Stimulated activated CD4-positive, alpha-beta T cell treated with anti-CD3 and anti-CD28 coated beads, Interleukin-1b, Interleukin-23, amount 100 ng/mL, for 24 hours (primary cell): ENCODE measurements around the gene MUCL3.
"Not testable (repeated sequence)": the region's sequence is repeated elsewhere in the genome, so short reads cannot be mapped to it uniquely, and the experiment has no call there.

ENCODE experiments used
- DNase-seq, 4 experiments: peaks; one replicate each; pipeline ENCODE4 v3.0.0-alpha.2; 2020; ENCODE audit warnings: low read depth in 4 of 4, low spot score in 1 of 4

The MUCL3 gene

GRCh38 chr6:30908700-30909099, 32.1 kb upstream of the MUCL3 start:
- DNase-seq, result no peak

GRCh38 chr6:30910473-30910872, 30.3 kb upstream of the MUCL3 start:
- not testable (repeated sequence) for DNase-seq

DNA sequence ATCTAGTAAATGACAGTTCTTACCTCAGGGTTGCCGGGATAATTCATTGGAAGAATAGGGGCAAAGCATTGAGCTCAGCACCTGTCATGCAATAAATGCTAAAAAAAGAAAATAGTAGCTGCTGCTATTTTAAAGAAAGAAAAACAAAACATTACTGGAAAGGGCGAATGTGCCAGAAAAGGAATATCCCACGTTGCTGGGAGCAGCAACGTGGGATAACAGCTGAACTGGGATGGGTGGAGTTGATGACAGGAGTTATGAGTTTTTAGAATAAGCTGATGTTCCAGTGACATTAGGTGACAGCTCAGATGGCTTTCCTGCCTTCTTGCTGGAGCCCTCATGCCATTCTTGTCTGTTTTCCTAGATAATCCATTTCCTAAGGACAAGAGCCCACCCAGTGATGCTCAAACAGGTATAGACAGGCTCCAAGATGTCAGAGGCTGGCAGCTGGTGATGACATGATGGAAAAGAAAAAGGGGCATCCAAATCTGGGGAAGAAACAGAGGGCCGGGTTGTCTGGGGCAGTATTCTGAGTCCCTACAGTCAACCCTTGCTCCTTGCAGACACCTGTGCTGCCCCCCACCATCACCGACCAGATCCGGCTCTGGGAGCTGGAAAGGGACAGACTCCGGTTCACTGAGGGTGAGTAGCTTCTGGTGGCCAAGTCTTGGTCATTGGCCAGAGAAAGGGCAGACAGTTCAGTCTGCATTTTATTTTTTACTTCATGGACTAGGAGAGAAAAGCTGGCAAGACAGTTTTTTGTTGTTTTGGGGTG, 27.8 kb upstream of the MUCL3 start:
- no peak for DNase-seq

DNA sequence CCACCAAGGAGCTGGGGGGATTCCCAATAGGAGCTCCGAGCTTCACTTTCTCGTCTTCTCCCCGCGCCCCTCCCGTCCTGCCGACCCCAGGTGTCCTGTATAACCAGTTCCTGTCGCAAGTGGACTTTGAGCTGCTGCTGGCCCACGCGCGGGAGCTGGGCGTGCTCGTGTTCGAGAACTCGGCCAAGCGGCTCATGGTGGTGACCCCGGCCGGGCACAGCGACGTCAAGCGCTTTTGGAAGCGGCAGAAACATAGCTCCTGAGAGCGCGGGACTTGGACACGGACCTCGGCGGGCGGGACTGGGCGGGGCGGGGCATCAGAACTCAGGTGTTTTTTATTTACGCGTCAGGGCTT, 27.1 kb upstream of the MUCL3 start:
- DNase-seq, result no peak

- DNase-seq, result peak; percentile 65 to 85 (median 71)
Observed at GRCh38 chr6:30914076-30914853, 26.5 kb upstream of the MUCL3 start, which contains the start of gene VARS2. TSS of gene VARS2 (plus strand) at chr6:30914238. CDS start at chr6:30914837, 599 bp downstream.

- no peak for DNase-seq
Observed at GRCh38 chr6:30914854-30915590, 25.8 kb upstream of the MUCL3 start.

- DNase-seq, result no peak
Observed at GRCh38 chr6:30915591-30915946, 25.2 kb upstream of the MUCL3 start.

DNA sequence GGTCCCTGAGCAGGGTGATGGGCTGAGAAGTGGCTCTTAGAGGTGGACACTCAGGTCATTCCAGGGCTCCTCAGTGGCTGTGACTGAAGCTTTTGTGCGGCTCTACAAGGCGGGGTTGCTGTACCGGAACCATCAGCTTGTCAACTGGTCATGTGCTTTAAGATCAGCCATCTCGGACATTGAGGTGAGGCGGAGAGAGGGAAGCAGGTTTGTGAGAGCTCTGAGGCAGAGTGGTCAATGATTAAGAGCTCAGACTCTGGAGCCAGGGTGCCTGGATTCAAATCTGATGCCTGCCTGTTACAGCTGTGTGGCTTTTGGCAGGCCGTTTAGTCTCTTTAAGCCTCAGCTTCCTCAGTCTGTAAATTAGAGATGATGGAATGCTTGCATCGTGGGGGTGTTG, 23.7 kb upstream of the MUCL3 start:
- no peak for DNase-seq

DNA sequence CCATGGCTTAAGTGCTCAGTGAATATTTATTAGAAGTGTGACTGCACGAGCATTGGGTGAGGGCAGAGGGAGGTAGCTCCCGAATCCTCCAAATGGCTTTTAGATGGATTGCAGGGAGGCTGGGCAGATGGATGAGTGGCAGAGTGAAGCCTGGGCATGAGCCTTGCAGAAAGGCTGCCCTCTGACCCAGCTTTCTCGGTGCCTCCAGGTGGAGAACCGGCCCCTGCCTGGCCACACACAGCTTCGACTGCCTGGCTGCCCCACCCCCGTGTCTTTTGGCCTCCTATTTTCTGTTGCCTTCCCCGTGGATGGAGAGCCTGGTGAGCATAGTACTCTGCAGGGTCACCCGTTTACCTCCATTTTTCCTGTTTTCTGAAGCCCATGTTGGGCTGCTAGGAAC, 23.3 kb upstream of the MUCL3 start:
- DNase-seq, result no peak

DNA sequence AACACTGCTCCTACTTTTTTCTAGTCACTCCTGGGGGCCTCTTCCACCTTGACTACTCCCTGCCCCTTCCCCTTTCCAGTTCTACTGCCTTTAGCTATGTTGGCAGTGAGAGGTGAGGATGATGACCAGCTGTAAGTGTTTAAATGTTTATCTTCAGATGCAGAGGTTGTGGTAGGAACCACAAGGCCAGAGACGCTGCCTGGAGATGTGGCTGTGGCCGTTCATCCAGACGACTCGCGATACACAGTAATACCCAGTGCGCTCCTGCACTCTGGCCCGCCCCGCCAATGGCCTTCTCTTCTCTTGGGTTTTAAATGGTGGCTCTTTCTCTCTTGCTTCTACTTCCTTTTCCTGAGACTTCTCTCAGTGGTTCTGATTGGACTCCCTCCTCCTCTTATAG, 22.1 kb upstream of the MUCL3 start:
- DNase-seq, result no peak

DNA sequence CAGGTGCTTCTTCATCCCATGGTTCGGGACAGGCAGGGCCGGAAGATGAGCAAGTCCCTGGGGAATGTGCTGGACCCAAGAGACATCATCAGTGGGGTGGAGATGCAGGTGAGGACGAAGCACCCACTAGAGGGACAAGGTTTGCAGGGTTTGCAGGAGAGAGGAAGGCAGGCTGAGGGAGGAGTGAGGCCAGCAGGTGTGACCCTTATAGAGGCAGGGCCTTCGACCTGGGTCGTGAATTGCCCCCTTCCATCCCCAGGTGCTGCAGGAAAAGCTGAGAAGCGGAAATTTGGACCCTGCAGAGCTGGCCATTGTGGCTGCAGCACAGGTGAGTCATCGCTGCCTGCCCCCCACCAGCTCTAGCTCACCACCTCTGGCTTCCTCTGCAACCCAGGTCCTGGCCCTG, 18.3 kb upstream of the MUCL3 start:
- no peak for DNase-seq

- DNase-seq, result not testable (repeated sequence)
Observed at GRCh38 chr6:30924040-30924627, 16.6 kb upstream of the MUCL3 start.

DNA sequence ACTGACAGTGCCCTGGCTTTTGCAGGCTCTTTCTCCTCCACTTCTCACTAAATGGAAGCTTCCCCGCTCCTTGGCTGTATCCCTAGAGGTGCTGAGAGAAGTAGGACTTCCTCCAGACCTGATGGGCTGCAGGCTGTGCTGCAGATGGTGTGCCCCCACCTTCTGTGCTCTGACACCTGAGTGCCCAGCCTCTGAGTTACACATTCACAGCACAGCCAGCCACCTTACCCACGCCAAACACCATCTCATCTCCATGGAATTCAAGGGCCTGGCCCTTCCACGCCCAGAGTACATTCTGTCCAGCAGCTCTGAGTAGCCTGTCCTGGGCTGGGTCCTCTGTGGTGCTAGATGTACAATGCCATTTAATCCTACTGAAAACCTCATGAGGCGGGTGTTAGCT, 14.1 kb upstream of the MUCL3 start:
- no peak for DNase-seq

DNA sequence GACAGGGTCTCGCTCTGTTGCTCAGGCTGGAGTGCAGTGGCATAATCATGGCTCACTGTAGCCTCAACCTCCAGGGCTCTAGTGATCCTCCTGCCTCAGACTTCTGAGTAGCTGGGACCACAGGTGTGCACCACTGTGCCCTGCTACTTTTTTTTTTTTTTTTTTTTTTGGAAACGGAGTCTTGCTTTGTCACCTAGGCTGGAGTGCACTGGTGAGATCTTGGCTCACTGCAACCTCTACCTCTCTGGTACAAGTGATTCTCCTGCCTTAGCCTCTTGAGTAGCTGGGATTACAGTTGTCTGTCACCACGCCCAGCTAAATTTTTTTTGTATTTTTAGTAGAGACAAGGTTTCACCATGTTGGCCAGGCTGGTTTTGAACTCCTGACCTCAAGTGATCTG, 13.7 kb upstream of the MUCL3 start:
- not testable (repeated sequence) for DNase-seq

DNA sequence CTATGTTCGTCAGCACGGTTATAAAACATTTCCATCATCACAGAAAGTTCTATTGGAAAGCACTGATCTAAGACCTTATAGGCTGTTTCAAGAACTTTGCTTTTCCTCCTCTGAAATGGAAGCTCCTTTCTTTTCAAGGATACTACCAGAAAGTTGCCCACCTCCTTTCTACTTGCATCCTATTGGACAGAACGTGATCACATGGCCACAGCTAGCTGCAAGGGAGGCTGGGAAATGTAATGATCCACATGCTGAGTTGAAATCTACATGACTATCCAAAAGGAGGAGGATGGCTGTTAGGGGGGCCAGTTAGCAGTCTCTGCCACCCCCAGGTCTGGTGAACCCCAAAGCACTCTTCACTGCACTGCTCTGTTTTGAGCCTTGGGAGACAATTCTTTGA, 12.1 kb upstream of the MUCL3 start:
- no peak for DNase-seq

- no peak for DNase-seq
Observed at GRCh38 chr6:30930506-30930905, 10.3 kb upstream of the MUCL3 start.

GRCh38 chr6:30931272-30931671, 9.5 kb upstream of the MUCL3 start:
- DNase-seq, result no peak

- DNase-seq, result no peak
Observed at GRCh38 chr6:30931969-30932645, 8.7 kb upstream of the MUCL3 start, which contains the start of gene SFTA2. TSS of gene SFTA2 (minus strand) at chr6:30932170. CDS start at chr6:30932096, 74 bp downstream.

GRCh38 chr6:30932665-30933365, 8.0 kb upstream of the MUCL3 start:
- no peak for DNase-seq

- no peak for DNase-seq
Observed at GRCh38 chr6:30935018-30935417, 5.8 kb upstream of the MUCL3 start.
